HG03095 (cell line): Measurements from ENCODE around the gene TCL1A.
A peak's percentile ranks its signal among the peaks of the same experiment; 100 is the strongest.
"Not testable (repeated sequence)": the region's sequence is repeated elsewhere in the genome, so short reads cannot be mapped to it uniquely, and the experiment has no call there.

Experiments
- ATAC-seq: cut with Tn5 transposase; IDR thresholded peaks from one replicate; pipeline ENCODE4 v1.9.1; 2021; ENCODE audit warnings: moderate library complexity; ENCODE audit not compliant: unreplicated experiment

TCL1A gene, protein sequence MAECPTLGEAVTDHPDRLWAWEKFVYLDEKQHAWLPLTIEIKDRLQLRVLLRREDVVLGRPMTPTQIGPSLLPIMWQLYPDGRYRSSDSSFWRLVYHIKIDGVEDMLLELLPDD

DNA sequence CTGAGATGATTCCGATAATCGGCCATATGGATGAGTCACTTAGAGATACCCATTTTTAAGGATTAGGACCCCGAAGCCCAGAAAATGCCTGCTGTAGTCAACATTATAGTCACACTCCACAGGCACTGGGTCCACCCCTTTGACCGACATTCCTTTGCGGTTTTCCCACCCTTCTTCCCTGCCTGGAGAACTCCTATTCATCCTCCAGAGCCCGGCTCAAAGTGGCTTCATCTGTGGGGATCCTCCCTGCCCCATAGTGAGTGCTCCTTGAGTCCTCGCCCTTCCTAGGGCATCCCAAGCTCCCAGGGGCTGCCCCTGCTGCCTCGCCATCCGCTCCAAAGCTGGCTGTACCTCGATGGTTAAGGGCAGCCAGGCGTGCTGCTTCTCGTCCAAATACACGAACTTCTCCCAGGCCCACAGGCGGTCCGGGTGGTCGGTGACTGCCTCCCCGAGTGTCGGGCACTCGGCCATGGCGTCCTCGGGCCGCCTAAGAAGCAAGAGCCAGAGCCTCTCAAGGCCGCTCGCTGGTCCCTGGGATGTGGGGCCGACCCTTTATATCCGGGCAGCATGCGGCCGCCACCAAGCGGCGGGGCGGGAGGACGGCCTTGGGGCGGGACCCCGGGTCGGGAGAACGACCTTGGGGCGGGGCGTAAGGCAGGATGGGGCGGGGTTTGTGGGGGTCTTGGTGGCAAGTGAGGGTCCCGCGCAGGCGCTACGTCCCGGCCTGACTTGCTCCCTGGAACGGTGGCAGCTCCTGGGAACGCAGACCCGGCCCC lies at the start of gene TCL1A:
TSS of gene TCL1A (minus strand) at position 530 of the 776 bp plus-strand sequence. CDS start at position 471, 59 bp downstream.
- ATAC-seq, result peak; percentile 74

- ATAC-seq, result not testable (repeated sequence)
Observed at GRCh38 chr14:95763032-95763431, 49.1 kb upstream of the TCL1A start.

DNA sequence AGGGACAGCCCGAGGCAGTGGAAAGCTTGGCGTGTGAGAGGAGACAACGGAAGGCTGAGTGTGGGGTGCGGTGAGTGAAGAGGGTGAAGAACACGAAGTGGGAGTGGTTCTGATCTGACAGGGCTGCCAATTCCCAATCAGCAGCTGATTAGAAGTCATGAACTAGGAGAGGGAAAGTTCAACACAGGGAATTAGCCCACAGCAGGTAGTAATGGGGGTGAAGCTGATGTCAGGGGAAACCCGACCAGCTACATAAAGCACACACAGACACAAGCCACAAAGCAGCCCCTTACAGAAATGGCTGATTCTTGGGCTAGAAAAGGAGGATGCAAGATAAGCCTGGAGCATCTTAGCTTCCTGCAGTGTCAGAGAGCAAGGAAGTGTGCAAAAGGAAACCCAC lies 47.5 kb upstream of the TCL1A start:
- no peak for ATAC-seq

DNA sequence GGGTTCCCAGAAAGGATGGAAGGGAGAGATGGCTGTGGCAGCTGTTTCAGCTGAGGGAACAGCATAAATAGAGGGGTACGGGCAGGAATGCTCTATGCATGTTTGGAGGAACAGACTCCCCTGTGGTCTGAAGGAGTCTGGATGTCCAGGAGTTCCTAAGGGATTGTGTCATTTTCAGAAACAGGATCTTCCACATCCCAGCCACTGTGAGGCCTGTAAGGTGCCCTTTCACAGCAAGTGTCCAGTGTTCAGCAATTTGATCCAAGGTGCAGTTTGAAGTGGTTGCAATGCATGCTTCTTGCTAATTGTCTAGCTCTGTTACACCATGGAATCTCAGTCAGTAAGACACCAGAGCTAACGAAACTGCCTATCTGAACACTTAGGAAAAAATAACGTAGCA lies 46.7 kb upstream of the TCL1A start:
- ATAC-seq, result no peak

DNA sequence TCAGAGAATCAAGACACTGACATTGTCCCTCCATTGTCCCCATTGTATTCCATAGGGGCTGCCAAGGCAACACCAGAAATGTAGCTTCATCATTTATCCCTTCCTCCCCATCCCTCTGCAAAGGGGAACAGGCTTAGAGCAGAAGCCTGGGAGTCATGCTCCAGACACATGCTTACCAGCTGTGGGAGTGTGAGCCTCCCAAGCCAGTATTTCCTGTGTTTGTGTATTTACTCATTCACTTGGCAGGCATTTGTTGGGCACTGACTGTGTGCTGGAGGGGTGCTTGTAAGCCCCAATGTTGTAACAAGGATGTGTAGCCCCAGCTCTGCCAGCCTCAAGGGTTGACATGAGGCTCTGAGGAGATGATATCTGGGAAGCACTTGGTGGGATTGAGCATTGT lies 46.0 kb upstream of the TCL1A start:
- no peak for ATAC-seq

DNA sequence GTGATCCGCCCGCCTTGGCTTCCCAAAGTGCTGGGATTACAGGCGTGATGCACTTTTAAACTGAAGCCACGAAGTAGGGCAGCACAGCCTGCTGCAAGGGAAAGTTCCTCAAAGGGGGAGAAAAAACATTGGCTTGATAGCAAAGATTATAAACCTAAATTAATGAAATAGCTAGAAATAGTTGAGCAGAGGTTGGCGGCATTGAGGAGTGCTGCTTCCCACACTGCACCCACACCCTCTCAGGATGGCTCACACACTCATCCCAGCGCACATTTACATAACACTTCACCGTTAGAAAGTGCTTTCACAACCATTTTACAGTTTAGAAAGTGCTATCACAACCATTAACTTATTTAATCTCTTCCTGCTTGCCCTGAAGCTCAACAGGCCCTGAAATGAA lies 44.4 kb upstream of the TCL1A start:
- no peak for ATAC-seq

DNA sequence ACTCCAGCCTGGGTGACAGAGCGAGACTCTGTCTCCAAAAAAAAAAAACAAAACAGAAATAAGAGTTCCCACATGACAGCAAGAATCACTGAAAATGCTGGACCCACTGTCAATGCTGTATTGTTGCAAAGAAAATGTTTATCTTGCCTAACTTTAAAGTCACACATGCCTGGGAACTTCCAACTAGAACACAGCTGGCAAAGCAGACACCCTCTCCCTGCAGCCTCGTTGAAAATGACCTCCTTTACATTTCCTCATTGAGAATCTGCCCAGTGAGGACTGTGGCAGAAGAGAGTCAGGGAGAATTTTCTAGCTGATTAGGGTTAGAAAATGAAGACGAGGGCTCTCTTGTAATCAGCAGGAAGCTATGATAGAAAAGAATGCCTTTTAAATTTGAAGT lies 42.8 kb upstream of the TCL1A start:
- ATAC-seq, result no peak

GRCh38 chr14:95756127-95756526 lies 42.2 kb upstream of the TCL1A start:
- ATAC-seq, result no peak

DNA sequence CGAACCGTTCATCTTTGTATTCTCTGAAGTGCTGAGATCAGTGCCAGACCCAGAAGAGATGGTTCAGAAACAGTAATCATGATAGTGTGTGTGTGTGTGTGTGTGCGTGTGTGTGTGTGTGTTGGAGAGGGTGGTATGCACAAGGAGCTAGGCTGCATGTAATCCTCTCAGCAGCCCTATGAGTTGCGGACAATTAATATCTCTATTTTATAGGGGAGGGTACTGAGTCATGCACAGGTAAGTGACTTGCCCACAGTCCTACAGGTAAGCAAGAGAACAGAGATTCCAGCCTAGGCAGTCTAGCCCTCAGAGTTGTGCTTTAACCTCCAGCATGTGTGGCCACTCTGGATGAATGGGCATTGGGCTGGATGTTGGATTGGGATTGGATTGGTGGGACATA lies 27.9 kb upstream of the TCL1A start:
- no peak for ATAC-seq

DNA sequence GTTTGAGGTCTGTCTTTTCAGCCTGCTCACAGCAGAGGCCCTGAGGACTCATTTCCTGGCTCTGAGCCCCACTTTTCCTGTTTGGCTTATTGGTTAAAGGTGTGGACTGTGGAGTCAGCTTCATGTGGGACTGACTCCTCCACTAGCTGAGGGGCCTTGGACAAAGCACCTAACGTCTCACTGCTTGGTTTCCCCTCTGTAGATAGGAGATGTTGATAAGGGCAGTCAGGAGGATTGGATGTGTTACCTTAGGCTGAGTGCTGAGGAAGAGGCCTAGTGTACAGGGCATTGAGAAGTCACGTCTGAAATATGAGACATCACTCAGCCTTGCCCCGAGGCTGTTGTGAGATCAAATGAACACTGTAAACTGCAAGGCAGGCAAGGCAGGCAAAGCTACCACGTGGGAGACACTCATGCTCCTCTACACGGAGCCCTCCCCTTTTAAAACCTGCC lies 27.1 kb upstream of the TCL1A start:
- ATAC-seq, result no peak

DNA sequence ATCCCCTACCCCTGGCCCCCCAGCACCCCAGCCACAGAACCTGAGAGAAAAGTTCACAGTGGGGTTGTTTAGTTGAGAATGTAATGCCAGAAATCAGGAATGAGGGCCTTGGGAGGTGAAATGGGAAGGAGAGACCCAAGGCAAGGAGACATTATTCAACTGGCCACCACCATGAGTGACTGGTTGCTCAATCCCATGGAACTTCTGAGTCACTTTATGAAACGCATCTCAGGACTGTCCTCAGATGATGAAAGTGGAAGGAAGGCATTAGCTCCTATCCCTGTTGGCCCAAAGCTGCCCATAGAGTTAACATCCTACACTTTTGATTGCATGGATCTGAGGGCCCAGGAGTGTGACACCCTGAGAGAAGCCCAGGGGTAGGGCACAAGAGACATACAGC lies 25.4 kb upstream of the TCL1A start:
- ATAC-seq, result no peak

- ATAC-seq, result no peak
Observed at GRCh38 chr14:95733212-95733611, 19.3 kb upstream of the TCL1A start.

DNA sequence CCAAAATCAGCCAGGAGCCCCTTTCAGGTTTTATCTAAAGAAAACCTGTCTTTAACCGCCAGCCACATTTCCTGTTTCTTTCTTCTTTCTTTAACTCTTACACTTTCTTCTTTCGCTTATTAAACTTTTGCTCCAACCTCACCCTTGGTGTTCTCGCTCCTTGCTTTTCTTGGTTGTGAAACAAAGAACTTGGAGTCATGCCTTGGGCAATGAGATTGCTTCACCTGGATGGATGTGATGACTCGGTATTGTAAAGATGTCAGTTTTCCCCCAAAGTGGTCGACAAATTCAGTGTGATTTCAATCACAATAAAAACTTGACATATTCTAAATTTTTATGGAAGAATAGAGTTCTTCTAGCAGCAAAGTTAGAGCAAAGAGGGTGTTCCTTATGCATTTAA lies 16.2 kb upstream of the TCL1A start:
- ATAC-seq, result no peak

DNA sequence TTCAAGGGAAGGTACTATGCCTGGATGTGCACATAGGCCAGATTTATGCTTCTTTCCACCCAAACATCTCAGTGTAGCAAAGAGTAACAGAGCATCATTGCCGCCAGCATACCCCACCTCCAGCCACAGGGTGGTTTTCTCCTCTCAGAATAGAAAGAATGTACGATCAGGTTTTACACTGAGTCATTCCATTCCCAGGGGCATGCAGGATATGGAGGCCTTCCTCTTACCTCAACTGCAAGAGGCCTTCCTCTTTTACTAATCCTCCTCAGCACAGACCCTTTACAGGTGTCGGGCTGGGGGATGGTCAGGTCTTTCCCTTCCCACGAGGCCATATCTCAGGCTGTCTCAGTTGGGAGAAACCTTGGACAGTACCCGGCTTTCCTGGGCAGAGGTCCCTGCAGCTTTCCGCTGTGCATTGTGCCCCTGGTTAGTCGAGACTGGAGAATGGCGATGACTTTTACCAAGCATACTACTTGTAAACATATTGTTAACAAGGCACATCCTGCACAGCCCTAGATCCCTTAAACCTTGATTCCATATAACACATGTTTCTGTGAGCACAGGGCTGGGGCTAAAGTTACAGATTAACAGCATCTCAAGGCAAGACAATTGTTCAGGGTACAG lies 15.6 kb upstream of the TCL1A start:
- ATAC-seq, result peak; percentile 48

DNA sequence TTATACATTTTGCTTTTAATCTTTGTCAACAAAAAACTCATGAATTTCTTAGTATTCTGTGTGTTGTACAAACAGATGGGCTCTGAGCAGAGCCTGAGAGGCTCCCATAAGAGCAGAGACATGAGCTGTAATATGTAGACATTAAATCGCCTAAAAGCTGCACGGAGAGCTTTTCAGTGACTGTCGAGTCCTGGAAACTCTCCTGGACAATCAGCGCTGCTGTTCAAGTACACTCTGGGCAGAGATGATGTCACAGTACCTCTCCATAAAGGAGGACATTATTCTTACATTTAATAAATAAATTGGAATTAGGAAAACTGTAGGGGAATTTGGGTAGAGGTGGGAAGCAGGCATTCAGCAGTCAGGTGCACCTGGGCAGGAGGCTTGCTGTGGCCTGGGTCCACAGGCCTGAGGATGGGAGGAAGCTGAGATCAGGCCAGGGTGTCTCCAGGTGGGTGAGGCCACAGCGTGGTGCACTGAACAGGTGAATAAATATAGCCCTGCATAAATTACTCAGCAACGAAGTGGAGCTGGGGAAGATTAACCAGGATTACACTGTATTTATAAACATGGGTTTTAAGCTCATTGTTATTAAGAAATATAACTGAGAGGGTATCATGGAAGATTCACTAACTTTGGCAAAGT lies 13.3 kb upstream of the TCL1A start:
- ATAC-seq, result no peak

- peak; percentile 87 for ATAC-seq
Observed at GRCh38 chr14:95725685-95726336, 11.9 kb upstream of the TCL1A start.

- no peak for ATAC-seq
Observed at GRCh38 chr14:95722525-95723190, 8.7 kb upstream of the TCL1A start.

GRCh38 chr14:95712398-95712797 lies 1.5 kb downstream of the TCL1A start:
- ATAC-seq, result no peak

DNA sequence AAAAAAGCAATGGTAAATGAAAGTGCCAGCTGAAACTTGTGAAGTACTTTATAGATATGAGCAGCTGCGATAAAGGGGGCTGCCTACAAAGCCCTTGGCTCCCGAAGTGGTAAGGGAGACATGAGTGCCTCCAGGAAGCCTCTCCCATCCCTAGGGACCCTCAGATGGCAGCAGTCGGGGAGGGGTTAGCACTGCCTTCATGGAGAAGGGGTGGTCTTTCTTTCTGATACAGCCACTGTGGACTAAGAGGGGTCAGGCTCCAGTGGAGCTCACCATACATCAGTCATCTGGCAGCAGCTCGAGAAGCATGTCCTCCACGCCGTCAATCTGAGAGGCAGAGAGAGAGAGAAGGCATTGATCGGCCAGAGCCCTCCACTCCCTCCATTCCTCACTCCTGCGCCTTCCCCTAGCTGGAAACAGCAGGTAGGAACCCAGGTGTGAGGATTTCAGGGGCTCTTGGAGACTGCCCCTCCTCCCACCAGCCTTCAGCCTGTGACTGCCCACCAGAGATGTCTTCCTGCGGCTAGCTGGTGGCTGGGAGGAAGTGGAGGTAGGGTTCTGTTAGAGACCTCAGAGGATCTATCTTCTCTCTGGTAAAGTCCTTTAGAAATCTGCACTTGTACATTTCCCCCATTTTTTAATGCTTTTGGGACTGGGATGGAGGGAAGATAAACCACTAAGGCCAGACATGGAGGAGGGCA lies 2.3 kb downstream of the TCL1A start:
- ATAC-seq, result no peak

DNA sequence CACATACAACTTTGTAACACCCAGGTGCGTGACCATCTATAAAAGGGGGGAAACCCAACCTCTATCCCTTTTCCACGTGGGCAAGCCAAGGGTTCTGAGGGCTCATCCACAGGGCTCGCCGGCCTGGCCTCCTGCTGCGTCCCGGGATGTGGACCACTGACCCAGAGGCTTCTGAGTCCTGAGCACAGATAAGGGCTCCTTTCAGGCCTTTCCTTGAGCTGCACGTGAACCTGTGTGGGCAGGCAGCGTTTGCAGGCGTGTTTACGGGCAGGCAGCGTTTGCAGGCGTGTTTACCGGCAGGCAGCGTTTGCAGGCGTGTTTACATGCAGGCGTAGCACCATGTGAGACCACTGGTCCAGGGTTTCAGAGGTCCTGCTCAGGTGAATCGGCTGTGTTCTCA lies 3.8 kb downstream of the TCL1A start:
- no peak for ATAC-seq
